K562 (cell line): ENCODE measurements around the gene CACNA1S. TPM values are rescaled to one million over a fixed set of nuclear protein-coding genes. Genes with fewer than 3 reads are reported as not detected.

Source experiments
- E2F6 ChIP-seq, 2 experiments: IDR thresholded peaks; 2 replicates each; pipeline ENCODE4 v1.6.1; 2011; ENCODE audit warnings: borderline replicate concordance in 1 of 2, control low read depth in 1 of 2, low read depth in 1 of 2, low read length in 1 of 2, mild to moderate bottlenecking in 1 of 2, mixed read lengths in 1 of 2, moderate library complexity in 1 of 2; ENCODE audit not compliant: insufficient read depth in 1 of 2, insufficient read length in 1 of 2, poor library complexity in 1 of 2, severe bottlenecking in 1 of 2; ENCODE audit errors: extremely low read depth in 1 of 2
- NFXL1 ChIP-seq: fragments of 450-650 bp; formaldehyde crosslinking; IDR thresholded peaks from 2 replicates; pipeline ENCODE4 v1.4.0; 2021; ENCODE audit warnings: mild to moderate bottlenecking
- PYGO2 ChIP-seq: fragments of 450-650 bp; IDR thresholded peaks from 2 replicates; pipeline ENCODE4 v1.6.1; 2016; ENCODE audit warnings: mild to moderate bottlenecking, missing genetic modification characterization, moderate library complexity, missing compliant biosample characterization
- ZBED1 ChIP-seq: IDR thresholded peaks from 2 replicates; pipeline ENCODE4 v1.6.1; 2014
- ZMIZ1 ChIP-seq, 2 experiments: fragments of 150-350 bp in 1 of 2; IDR thresholded peaks; 2 replicates each; pipeline ENCODE4 v1.6.1; 2012 to 2016; ENCODE audit warnings: low read depth in 2 of 2, low read length in 2 of 2, mild to moderate bottlenecking in 1 of 2, moderate library complexity in 1 of 2
- ZZZ3 ChIP-seq: fragments of 450-650 bp; IDR thresholded peaks from 2 replicates; pipeline ENCODE4 v1.6.1; 2016; ENCODE audit warnings: antibody characterized with exemption, mild to moderate bottlenecking, moderate library complexity
- polyA plus RNA-seq, 8 experiments: library from polyadenylated mRNA; depleted of rRNA in 4 of 8; stranded (reverse) in 5 of 8; unstranded in 3 of 8; fragments of >200 nt; fragmentation: Nextera tagmentation in 2 of 8; fragmentation: Illumina TruSeq in 1 of 8; extraction: Ambion mirVana in 2 of 8; extraction: Trizol in 1 of 8; gene quantifications; 2 replicates each; pipeline versions ENCODE4 v1.2.1 to v1.2.3, GENCODE V29; 2011 to 2014; ENCODE audit warnings: inconsistent platforms in 1 of 8, missing spikeins in 1 of 8
- total RNA-seq, 7 experiments: library from RNA; depleted of rRNA in 6 of 7; stranded (reverse); fragments of >200 nt in 6 of 7; fragmentation: Illumina TruSeq in 2 of 7; extraction: Trizol in 2 of 7; gene quantifications; 2 replicates each; pipeline versions ENCODE4 v1.2.1 to v1.2.3, GENCODE V29; 2011 to 2021; ENCODE audit warnings: low replicate concordance in 1 of 7

CACNA1S gene
- total and polyA plus RNA-seq, 9 of the 15 experiments (the other 6 are each of a cell fraction or from before 2014, with no cell fraction given), result not detected

- no peak for TF ChIP-seq ZMIZ1 (IDR thresholded peaks at IDR 0.05; ENCODE audit: low read depth in 2 of 2, low read length in 2 of 2)
- no peak for TF ChIP-seq ZZZ3
- TF ChIP-seq E2F6 (IDR thresholded peaks at IDR 0.05; ENCODE audit: borderline replicate concordance in 1 of 2, extremely low read depth in 1 of 2, insufficient read depth in 1 of 2, insufficient read length in 1 of 2, low read depth in 1 of 2, low read length in 1 of 2, poor library complexity in 1 of 2, severe bottlenecking in 1 of 2), result no peak
- TF ChIP-seq ZBED1, result no peak
- no peak for TF ChIP-seq PYGO2 (tag)
- no peak for TF ChIP-seq NFXL1 (CRISPR knock-in tag)
- TF ChIP-seq, all 486 proteins: peak for 0
These were observed 2.1 kb downstream of the CACNA1S start (continued) for GRCh38 chr1:201110138-201110537.
